Measurements from ENCODE around the gene EEFSEC. TPM values are rescaled to one million over a fixed set of nuclear protein-coding genes. Genes with fewer than 3 reads are reported as not detected.
"Not testable (repeated sequence)": the region's sequence is repeated elsewhere in the genome, so short reads cannot be mapped to it uniquely, and the experiment has no call there.

The EEFSEC gene
- total RNA-seq, 1 donor from 2014 or later: 10.1 TPM

DNA sequence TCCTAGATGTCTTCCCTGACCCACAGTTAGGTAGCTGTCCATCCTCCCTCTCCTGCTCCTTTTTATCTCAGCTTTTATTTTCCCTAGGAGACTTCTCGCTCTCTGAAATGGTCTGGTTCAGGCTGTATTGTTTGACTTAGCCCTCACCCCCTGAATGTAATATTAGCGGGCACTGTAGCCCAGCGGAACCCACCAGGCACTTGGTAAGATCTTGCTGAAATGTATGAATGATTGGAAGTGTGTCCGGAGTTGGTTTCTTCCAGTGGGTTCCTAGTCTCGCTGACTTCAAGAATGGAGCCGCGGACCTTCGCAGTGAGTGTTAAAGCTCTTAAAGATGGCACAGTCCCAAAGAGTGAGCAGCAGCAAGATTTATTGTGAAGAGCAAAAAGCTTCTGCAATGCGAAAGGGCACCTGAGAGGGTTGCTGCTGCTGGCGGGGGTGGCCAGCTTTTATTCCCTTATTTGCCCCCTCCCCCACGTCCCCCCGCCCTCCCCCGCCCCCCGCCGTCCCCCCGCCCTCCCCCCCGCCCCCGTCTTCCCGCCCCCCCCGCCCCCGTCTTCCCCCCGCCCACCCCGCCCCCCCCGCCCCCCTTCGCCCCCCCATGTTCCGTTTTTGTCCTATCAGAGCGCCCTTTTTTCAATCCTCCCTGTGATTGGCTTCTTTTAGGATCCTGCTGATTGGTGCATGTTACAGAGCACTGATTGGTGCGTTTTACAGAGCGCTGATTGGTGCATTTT is 694 bp upstream of the EEFSEC start:
- DNase-seq (ENCODE audit: low read depth): no peak
- TF ChIP-seq CTCF (conservative IDR thresholded peaks at IDR 0.05; ENCODE audit: low read depth, low read length): no peak
- peak overlapping the region; percentile 80 for H3K4me3 ChIP-seq (ENCODE audit: low read depth, low read length)

DNA sequence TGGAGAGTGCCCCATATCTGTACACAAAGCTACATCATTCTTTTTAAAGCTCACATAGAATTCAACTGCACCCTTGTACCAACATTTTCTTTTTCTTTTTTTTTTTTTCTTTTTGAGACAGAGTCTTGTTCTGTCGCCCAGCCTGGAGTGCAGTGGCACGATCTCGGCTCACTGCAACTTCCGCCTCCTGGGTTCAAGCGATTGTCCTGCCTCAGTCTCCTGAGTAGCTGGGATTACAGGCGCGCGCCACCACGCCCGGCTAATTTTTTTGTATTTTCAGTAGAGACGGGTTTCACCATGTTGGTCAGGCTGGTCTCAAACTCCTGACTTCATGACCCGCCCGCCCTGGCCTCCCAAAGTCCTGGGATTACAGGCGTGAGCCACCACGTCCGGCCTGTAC is 1.1 kb downstream of the EEFSEC start:
- DNase-seq (ENCODE audit: low read depth): not testable (repeated sequence)
- peak overlapping the region; percentile 80 for H3K4me3 ChIP-seq (ENCODE audit: low read depth, low read length)

- no peak for DNase-seq (ENCODE audit: low read depth)
- TF ChIP-seq CTCF (conservative IDR thresholded peaks at IDR 0.05; ENCODE audit: low read depth, low read length): no peak
- H3K4me3 ChIP-seq (ENCODE audit: low read depth, low read length): no peak overlapping the region
These were observed 2.5 kb downstream of the EEFSEC start for GRCh38 chr3:128155616-128156360.

GRCh38 chr3:128160661-128161060 is 7.4 kb downstream of the EEFSEC start:
- DNase-seq (ENCODE audit: low read depth): no peak
- no peak for TF ChIP-seq CTCF (conservative IDR thresholded peaks at IDR 0.05; ENCODE audit: low read depth, low read length)
- no peak overlapping the region for H3K4me3 ChIP-seq (ENCODE audit: low read depth, low read length)

DNA sequence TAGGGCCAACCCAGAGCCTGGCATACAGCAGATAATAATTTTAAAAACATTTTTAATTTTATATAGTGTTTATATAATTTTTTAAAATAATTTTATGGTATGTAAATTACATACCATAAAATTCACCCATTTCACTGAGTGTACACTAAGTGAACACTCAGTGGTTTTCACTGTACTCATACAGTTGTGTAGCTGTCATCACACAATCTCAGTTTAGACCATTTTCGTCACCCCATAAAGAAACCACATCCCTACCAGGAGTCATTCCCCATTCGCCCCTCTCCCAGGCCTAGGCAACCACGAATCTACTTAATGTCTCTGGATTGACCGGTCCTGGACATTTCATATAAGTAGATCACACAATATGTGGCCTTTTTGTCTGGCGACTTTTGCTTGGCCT is 10.2 kb downstream of the EEFSEC start:
- no peak for DNase-seq (ENCODE audit: low read depth)
- H3K4me3 ChIP-seq (ENCODE audit: low read depth, low read length): no peak overlapping the region
- no peak for TF ChIP-seq CTCF (conservative IDR thresholded peaks at IDR 0.05; ENCODE audit: low read depth, low read length)

GRCh38 chr3:128166971-128167453 is 13.7 kb downstream of the EEFSEC start:
- DNase-seq (ENCODE audit: low read depth): no peak
- no peak overlapping the region for H3K4me3 ChIP-seq (ENCODE audit: low read depth, low read length)
- no peak for TF ChIP-seq CTCF (conservative IDR thresholded peaks at IDR 0.05; ENCODE audit: low read depth, low read length)

- no peak for DNase-seq (ENCODE audit: low read depth)
- no peak overlapping the region for H3K4me3 ChIP-seq (ENCODE audit: low read depth, low read length)
- TF ChIP-seq CTCF (conservative IDR thresholded peaks at IDR 0.05; ENCODE audit: low read depth, low read length): no peak
These were observed 14.3 kb downstream of the EEFSEC start for GRCh38 chr3:128167646-128167972.

All from epithelial cell of proximal tubule (primary cell).